HG02852 (cell line): ENCODE results near the gene FASTKD3.
A peak's percentile ranks its signal among the peaks of the same experiment; 100 is the strongest.

Experiments
- ATAC-seq: cut with Tn5 transposase; IDR thresholded peaks from one replicate; pipeline ENCODE4 v1.9.1; 2021; ENCODE audit warnings: mild to moderate bottlenecking, moderate library complexity; ENCODE audit not compliant: unreplicated experiment

The FASTKD3 gene

GRCh38 chr5:7881091-7881490, 12.3 kb upstream of the FASTKD3 start:
- ATAC-seq = no peak

- peak; percentile 96 for ATAC-seq
Observed at GRCh38 chr5:7878381-7878873, 9.6 kb upstream of the FASTKD3 start.

GRCh38 chr5:7877851-7878250, 9.0 kb upstream of the FASTKD3 start:
- ATAC-seq = no peak

GRCh38 chr5:7876867-7877266, 8.0 kb upstream of the FASTKD3 start:
- ATAC-seq = peak; percentile 46

- ATAC-seq = no peak
Observed at GRCh38 chr5:7875151-7875550, 6.3 kb upstream of the FASTKD3 start.

- ATAC-seq = no peak
Observed at GRCh38 chr5:7874639-7875038, 5.8 kb upstream of the FASTKD3 start.

- no peak for ATAC-seq
Observed at GRCh38 chr5:7873216-7873615, 4.4 kb upstream of the FASTKD3 start.

- no peak for ATAC-seq
Observed at GRCh38 chr5:7872517-7873130, 3.8 kb upstream of the FASTKD3 start.

- peak; percentile 16 for ATAC-seq
Observed at GRCh38 chr5:7871653-7872052, 2.8 kb upstream of the FASTKD3 start.

DNA sequence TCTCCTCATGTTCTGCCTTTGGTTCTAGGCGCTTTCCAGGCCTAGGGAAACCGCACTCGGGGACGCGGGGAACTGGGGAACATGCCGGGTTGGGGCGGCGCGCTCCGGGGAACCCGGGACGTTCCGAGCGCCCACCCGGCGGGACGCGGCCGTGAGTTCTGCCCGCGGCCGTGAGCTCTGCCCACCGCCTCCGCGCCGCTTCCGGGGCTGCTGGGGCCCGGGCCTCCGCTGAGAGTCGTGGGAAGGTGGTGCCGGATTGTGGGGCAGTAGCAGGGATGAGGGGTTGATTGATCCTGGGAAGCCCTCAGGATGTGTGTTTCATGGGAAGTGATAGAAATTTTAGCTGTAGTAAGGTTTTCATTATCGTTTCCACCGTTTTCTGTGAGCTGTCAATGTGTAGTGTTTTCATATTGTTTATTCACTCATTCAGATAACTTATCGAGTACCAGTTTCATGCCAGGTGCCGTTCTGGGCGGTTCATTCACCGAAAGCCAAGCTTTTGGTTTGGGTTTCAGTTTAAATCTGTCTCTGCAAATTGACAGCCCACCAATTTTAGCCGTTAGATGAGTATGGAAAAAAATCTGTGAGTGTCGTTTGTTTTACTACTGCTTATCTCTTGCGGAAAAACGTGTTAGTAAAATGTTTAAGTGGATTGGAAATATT, 774 bp upstream of the FASTKD3 start:
- peak; percentile 26 for ATAC-seq

DNA sequence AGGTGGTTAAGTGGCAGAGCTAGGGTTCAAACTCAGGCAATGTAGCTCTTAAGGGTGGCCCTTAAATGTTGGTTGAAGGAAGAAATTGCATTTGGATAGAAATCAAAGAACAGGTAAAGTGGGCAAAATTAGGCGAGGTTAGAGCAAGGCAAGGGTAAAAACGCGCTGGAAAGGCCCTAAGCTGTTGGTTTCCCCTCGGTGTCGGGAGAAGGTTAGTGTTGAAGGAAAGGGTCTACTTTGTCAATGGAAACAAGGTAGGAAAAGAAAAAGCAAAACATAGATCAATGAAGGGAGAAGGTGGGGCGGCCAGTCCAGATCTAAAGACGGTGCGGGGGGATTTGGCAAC, 431 bp downstream of the FASTKD3 start:
- peak; percentile 0 for ATAC-seq

DNA sequence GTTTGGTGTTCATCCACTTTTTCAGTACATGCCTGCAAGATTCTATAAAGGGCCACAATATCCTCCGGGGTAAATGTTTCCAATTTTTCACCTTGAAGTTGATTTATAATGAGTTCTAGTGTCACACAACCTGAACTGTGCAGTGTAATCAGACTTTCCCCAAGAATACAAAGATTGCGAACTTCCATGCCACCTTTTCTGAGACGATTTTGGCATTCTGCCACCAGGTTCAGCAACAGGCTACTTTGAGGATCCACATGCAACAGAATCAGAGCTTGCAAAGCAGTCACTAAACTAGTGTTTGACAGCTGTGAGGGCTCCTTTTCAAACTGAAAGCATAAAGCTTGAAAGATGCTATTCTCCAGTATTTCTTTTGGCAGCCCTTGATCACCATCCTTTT, 1.6 kb downstream of the FASTKD3 start:
- no peak for ATAC-seq

DNA sequence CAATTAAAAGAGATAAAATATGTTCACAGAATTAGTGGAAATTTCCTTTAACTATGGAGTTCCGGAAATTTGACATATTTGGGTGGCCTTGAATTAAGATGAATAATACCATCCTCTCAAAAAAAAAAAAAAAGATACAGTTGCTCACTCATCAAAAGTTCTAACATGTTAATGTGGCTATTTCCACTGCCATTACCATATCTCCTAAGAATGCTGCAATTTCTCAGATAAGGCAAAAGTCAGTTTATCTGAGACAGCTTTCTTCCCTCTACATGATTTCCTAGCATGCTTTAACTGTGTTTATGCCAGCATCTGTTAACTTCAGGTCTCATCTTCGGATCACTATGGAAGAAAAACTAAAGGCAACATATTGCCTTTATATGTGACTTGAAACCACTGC, 2.6 kb downstream of the FASTKD3 start:
- no peak for ATAC-seq

DNA sequence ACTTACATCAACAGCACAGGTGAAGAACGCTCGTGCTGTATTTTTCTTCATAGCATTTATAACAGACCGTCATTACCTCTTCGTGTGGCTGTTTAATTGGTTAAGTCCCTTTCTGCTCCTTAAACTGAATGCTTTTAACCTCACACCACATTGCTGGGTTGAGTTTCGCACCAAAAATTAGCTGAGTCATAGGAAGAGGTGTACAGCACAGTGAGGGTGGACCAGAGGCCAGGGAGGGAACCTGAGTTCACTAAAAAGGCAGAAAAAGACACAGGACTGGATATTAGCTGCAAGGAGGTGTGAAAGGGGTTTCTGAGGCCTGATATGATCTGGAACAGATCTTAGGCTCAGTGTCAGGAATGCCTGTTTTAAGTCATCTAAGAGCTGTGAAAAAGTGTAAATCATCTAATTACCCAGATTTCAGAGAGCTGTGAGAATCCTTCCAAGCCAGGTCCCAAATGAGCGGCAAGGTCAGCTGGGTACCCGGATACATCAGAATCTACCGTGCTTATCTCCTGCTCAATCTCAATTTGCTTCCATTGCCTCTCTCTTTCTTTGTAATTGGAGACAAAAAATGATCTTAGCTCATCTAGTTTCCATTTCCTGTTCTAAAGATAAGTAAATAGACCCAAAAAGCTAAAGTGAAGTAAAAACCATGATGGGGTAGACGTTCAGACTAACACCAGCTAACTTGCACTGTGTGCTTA, 10.8 kb downstream of the FASTKD3 start:
- no peak for ATAC-seq

- no peak for ATAC-seq
Observed at GRCh38 chr5:7857361-7857760, 11.5 kb downstream of the FASTKD3 start.

GRCh38 chr5:7856855-7857254, 12.0 kb downstream of the FASTKD3 start:
- ATAC-seq = no peak

DNA sequence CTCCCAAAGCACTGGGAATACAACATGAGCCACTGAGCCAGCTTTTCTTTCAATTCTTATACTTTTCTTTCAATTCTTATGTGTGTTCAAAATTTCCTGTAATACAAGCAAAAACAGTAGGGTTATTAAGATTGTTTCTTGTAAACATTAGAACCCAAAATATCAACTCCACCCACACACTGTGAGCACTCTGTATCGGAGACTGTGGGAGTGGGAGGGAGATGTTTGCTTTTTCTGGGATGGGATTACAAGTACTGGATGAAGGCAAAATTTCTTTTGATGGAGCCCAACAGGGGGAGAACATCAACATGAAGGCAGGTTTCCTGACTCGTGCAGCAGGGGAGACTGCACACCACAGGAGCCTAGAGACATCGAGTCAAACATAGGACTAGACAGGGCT, 13.2 kb downstream of the FASTKD3 start:
- no peak for ATAC-seq

GRCh38 chr5:7852988-7853387, 15.8 kb downstream of the FASTKD3 start:
- no peak for ATAC-seq

DNA sequence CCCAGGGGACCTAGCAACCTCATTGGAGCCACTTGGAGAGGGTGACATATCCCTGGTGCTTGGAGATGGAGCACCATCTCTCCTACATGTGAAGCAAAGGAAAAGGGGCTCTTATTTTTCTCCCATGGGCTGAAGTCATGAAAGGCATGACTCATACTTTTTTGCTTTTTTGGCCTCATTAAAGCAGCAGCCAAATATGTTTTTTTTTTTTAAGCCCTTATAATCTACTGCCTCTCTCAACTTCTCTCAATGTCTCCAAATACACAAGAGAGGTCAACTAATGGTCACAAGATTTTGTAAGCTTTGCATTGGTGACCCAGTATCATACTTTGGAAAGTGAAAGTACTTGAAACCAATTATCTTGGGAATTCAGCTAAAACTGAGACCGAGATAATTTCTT, 16.3 kb downstream of the FASTKD3 start:
- ATAC-seq = no peak

- no peak for ATAC-seq
Observed at GRCh38 chr5:7851617-7852289, 17.1 kb downstream of the FASTKD3 start.

GRCh38 chr5:7851240-7851592, 17.6 kb downstream of the FASTKD3 start:
- no peak for ATAC-seq
